ENCODE data around the gene HLCS.

The HLCS gene

DNA sequence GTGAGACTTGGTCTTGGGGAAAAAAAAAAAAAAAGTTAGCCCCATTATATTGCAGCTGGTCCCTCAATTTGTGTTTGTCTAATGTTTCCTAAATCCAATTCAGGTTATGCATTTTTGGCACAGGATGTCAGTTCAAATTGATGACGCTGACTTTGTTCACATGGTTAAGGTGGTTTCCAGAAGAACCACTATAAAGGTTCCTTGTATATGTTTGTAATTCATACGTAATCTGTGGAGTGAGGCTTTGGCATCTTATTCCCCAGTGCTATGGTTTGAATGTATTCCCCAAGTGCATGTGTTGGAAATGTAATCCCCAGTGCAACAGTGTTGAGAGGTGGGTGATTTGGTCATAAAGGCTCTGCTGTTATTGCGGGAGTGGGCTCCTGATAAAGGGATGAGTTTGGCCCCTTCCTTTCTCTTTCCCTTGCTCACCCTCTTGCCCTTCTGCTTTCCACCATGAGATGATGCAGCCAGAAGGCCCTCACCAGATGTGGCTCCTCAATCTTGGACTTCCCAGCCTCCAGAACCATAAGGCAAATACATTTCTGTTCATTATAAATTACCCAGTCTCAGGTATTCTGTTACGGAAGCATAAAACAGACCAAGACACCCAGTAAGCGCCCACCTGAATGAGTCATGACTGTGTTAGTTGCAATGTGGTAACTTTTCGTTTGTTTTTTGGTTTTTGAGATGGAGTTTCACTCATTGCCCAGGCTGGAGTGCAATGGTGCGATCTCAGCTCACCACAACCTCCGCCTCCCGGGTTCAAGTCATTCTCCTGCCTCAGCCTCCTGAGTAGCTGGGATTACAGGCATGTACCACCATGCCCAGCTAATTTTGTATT lies 19.5 kb upstream of the HLCS start:
- DNase-seq, result no peak

DNA sequence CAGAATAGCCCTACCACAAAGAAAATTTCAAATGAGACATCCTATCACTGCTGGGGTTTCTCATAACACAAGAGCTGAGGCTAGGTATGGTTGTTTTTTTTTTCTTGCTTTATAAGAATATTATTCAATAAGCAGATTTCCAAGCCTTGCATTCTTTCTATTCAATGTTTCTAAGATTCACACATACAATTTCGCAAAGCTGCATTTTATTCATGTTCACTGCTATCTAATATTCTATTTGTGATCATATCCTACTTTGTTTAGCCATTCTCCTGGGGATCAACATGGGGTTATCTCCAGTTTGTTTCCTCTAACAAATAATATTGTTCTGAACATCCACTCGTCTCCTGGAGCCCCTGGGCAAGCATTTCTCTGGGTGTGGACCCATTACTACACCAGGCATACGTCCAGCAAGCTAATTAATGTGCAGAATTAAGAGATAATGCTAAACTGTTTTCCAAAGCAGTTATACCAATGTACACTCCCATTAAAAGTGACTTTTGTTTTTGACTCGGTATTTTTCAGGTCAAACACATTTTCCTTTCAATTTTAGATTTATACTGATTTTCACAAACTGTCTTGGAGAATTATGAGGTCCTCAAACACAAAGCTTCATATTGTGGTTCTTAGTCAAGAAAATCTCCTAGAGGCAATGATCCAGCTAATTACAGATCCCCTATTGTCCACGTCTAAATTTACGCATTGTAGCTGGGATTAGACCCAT lies 15.7 kb upstream of the HLCS start:
- no peak for DNase-seq

GRCh38 chr21:36981049-36981391 lies 14.6 kb upstream of the HLCS start:
- DNase-seq, result no peak

DNA sequence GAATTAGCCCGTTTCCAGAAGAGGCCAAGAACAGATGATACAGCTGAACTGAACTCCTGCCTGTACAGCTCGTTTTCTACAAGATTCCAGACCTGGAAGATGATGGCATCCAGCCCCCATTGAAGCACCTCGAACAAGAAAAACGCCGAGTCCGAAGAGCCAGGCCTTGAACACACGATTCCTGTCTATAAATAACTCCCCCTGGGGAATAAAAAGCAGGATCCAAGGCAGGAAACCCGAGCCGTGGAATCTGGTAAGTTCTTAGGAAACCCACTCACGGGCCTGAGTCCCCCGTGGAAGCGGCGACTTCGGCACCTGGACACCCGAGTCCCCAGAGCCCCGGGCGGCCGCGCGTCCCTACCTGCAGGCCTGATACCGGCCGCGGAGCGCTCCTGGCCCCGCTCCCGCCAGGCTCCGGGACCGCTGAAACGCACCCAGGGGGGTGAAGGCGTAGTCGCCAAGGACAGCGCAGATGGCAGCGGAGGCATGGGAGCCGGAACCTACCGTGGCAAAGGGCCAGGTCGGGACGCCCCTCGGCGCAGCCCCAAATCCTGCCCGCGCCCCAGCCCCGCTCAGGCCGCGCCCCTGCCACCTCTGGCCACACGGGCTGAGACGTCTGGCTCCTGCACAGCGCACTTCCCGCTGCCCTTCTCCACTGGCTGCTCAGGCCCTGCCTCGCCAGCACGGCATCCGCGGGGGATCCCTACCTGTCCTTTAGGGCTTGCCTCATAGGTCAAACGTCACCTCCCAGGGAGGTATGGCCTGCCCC lies 14.0 kb upstream of the HLCS start:
- no peak for DNase-seq

DNA sequence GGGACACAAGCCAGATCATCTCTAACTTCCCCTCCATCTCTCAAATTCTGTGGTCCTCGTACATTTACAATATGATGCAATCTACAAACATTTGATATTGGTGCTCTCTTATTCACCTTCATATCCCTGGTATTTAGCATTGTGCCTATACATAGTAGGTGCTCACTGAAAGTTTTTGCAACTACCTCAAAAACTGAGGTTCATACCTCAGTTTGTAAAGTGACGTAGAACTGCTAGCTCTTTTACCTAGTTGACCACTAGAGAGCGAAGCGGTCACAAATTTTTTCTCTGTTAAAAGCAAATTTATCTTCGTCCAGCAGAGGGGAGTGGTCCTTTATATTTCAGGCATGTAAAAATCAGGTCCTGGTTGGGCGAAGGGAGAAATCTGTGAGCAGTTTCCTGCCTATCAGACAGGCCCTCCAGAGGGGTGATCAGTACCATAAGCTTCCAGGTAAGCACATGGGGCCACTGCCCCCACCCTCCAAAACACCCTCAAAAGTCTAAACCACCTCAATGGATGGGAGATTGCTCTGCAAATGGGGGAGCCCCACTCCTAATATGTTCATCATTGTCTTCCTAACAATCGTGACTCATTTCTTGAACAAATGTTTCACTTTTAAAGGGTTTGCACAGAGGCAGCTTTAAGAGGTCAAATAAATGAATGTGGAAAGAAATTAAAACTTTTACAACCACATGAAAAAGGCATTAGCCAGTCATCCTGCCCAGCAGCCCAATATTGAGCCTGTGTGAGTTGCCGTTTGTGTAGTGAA lies 10.6 kb upstream of the HLCS start:
- no peak for DNase-seq

- no peak for DNase-seq
Observed at GRCh38 chr21:36976228-36976861, 9.9 kb upstream of the HLCS start.

- DNase-seq, result no peak
Observed at GRCh38 chr21:36974851-36975192, 8.4 kb upstream of the HLCS start.

DNA sequence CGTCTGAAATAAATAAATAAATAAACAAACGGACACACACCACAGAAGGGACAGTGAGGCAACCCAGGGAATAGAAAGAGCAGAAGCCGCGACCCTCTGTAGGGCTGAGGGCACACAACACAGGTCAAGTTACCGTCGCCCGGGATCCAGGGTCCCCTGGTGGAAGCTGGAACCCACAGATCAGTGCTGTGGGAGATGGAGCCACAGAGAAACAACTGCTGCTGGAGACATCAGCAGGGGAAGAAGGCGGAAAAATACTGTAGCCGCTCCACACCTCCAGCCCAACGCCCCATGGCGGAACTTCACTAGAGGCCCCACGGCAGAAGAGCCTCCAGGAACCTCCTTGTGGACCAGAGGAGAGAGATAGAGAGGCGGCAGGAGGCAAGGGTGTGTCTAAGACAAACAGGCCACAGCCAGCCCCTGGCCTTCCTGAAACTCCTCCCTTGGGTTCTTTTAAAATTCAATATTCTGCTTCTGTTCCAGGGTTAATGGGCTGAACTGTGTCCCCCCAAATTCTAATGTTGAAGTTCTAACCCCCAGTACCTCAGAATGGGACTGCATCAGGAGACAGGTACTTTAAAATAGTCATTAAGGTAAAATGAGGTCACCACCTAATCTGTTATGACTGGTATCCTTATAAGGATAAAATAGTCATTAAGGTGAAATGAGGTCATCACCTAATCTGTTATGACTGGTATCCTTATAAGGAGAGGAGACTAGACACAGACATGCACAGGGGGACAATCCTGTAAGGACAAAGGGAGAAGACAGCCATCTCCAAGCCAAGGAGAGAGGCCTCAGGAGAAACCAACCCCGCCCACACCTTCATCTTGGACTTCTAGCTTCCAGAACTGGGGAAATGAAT lies 7.7 kb upstream of the HLCS start:
- DNase-seq, result no peak

DNA sequence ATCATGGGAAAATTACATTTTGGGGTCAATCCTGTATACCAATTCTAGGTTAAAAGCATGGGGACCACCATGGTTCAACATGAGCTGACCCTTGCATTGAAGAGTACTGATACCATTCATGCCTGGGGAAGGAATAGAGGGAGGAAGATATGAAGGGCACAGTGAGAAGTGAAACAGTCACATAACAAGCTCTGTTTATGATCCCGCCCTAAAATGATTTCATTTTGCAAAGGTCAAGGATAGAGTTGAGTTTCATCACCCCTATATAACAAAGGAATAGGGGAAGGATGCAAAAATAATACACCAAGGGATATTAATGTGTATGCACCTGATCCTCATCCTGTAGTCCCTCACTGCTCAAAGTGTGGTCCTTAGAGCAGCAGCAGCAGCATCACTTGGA lies 2.5 kb upstream of the HLCS start:
- no peak for DNase-seq

DNA sequence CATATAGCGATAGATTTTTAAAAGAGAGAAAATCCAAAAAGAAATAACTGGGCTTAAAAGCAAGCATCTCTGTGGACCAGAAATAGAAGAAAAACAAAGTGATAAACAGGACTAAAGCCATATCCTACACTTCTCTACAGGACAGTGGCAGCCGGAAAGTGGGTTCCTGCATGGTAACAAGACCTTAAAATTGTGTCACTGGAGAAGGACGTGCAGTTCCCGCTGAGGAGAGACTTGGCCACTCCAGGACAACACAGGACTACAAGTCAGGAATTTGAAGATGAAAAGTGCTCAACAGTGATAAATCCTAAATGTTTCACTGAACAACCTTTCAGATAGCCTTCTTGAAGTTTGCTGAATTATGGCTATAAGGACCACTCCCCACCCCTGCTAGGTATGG lies 1.9 kb upstream of the HLCS start:
- DNase-seq, result no peak

GRCh38 chr21:36966821-36967768 lies 626 bp upstream of the HLCS start:
- no peak for DNase-seq

DNA sequence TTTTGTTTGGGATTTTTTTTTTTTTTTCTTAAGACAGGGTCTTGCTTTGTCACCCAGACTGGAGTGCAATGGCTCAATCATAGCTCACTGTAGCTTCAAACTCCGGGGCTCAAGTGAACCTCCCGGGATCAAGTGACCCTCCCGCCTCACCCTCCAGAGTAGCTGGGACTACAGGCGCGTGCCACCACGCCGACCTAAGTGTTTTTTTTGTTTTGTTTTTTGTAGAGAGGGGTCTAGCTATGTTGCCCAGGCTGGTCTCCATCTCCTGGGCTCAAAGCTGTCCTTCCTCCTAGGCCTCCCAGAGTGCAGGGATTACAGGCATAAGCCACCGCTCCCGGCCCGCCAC lies 776 bp downstream of the HLCS start:
- no peak for DNase-seq

- DNase-seq, result no peak
Observed at GRCh38 chr21:36964827-36965719, 1.4 kb downstream of the HLCS start.

- no peak for DNase-seq
Observed at GRCh38 chr21:36964398-36964797, 2.1 kb downstream of the HLCS start.

DNA sequence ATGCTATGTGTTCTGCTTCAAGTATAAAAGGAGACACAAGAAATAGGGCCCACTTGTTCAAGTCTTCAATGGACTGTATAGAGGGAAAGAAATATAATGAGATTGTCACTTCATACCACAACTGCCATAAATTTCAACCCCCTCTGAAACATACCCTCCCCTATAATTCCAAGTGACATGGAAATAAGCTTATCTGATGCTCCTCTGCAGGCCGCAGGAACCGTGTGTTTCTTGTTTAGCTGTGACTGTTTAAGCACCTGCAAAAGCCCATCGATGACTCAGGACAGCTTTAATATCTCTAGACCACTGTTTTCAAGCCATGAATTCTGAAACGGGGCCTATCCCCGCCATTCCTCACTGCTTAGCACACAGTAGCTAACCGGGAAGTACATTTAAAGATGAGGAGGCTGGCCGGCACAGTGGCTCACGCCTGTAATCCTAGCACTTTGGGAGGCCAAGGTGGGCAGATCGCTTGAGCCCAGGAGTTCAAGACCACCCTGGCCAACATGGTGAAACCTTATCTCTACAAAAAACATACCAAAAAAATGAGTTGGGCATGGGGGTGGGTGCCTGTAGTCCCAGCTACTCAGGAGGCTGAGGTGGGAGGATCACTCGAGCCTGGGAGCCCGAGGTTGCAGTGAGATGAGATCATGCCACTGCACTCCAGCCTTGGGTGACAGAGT lies 4.2 kb downstream of the HLCS start:
- DNase-seq, result no peak

- DNase-seq, result no peak
Observed at GRCh38 chr21:36960676-36961284, 5.7 kb downstream of the HLCS start.

DNA sequence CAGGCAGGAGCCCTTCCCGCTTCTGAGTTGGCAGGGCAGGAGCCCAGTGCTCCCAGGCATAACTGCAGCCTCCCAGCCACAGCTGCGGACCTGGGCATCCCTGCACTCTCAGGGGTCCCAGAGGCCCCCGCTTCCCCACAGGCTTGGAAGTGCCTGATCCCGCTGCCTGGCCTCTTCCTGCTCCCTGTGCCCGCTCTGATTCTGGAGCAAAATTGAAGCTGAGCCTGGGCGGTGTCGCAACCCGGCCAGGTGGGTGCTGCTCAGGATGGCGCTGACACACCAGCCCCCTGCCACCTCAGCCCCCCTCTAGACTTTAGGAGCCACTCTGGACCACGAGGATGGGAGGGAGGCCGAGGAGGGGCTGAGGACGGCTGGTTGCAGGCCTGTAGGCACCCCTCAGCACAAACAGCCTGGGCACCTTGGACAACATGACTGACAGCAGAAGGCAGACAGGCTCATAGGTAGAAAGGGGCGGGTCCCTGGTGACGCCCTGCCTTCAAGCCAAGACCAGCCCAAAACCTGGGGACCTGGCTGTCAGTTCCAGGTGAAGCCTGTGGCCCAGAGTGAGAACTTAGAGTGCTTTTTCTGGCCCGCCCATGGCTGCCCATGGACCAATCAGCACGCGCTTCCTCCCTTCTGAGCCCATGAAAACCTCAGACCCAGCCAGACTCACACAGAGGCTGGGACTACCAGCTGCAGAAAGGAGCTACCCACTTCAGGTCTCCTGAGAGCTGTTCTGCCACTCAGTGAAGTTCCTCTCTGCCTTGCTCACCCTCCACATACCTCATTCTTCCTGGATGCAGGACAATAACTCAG lies 7.2 kb downstream of the HLCS start:
- no peak for DNase-seq
